Thymus (tissue), 11 donors: ENCODE measurements around the gene KCNIP1. TPM values are rescaled to one million over a fixed set of nuclear protein-coding genes. Genes with fewer than 3 reads are reported as not detected.

Experiments
- DNase-seq, 9 donors: peaks; one replicate each; pipeline ENCODE4 v3.0.0-alpha.2; 2013; ENCODE audit warnings: low spot score in 9 of 9, low read depth in 6 of 9, missing footprints in 1 of 9
- H3K27ac ChIP-seq, 2 donors: one replicate each; pipeline ENCODE4 v1.5.1; 2013; ENCODE audit warnings: control low read depth in 1 of 2, low read depth in 1 of 2, low read length in 1 of 2, mild to moderate bottlenecking in 1 of 2, moderate library complexity in 1 of 2
- H3K27me3 ChIP-seq, 2 donors: one replicate each; pipeline ENCODE4 v1.5.1; 2013; ENCODE audit warnings: low read length in 1 of 2; ENCODE audit not compliant: control insufficient read depth in 2 of 2, insufficient read depth in 1 of 2
- H3K36me3 ChIP-seq, 2 donors: one replicate each; pipeline ENCODE4 v1.5.1; 2013; ENCODE audit warnings: low read length in 1 of 2, mild to moderate bottlenecking in 1 of 2, moderate library complexity in 1 of 2; ENCODE audit not compliant: control insufficient read depth in 2 of 2, insufficient read depth in 2 of 2
- H3K4me1 ChIP-seq, 2 donors: one replicate each; pipeline ENCODE4 v1.5.1; 2013; ENCODE audit warnings: low read length in 2 of 2; ENCODE audit not compliant: control insufficient read depth in 2 of 2, insufficient read depth in 2 of 2
- H3K4me3 ChIP-seq, 2 donors: one replicate each; pipeline ENCODE4 v1.5.1; 2013; ENCODE audit warnings: low read length in 2 of 2, control low read depth in 1 of 2, mild to moderate bottlenecking in 1 of 2
- H3K9me3 ChIP-seq, 2 donors: one replicate each; pipeline ENCODE4 v1.5.1; 2013; ENCODE audit warnings: low read length in 1 of 2, mild to moderate bottlenecking in 1 of 2; ENCODE audit not compliant: control insufficient read depth in 2 of 2, insufficient read depth in 1 of 2
- WGBS: extraction: QIAGEN DNeasy Blood & Tissue Kit; methylation state at CpG from one replicate; pipeline ENCODE4 v1.1.7; 2013; 5-methylcytosine and 5-hydroxymethylcytosine counted together
- polyA plus RNA-seq: library from polyadenylated mRNA; stranded (reverse); fragments of 200-250 nt; gene quantifications from one replicate; pipeline ENCODE4 v1.2.3, GENCODE V29; 2013
- total RNA-seq: library from RNA; stranded (reverse); fragments of 120-200 nt; gene quantifications from one replicate; pipeline ENCODE4 v1.2.4, GENCODE V29; 2013
- donor health status: healthy.

The KCNIP1 gene
- total and polyA plus RNA-seq, 2 donors: 0.09 to 0.23 TPM

- H3K27ac ChIP-seq: no peak overlapping the region
- DNase-seq: no peak
- peaks cover 0 to 4% of the 10 kb centered on the region in 2 donors for H3K27me3 ChIP-seq
- no peak overlapping the region for H3K4me3 ChIP-seq
- WGBS: 95% methylated on average over 7 of the region's 7 CpGs
- H3K36me3 ChIP-seq: no peaks in the 10 kb centered on the region
- H3K9me3 ChIP-seq: no peaks in the 10 kb centered on the region
- no peaks in the 10 kb centered on the region for H3K4me1 ChIP-seq
Observed at GRCh38 chr5:170560938-170561337, 57.1 kb downstream of the KCNIP1 start.

GRCh38 chr5:170562166-170562874 is 58.5 kb downstream of the KCNIP1 start:
- Histone ChIP-seq H3K9me3 (no peaks in the 10 kb centered on the region), H3K27ac (no peak overlapping the region), H3K36me3 (no peaks in the 10 kb centered on the region), H3K4me1 (no peaks in the 10 kb centered on the region), H3K4me3 (no peak overlapping the region), H3K27me3 (peaks cover 0 to 4% of the 10 kb centered on the region in 2 donors)
- no peak for DNase-seq
- 86% methylated on average over 6 of the region's 6 CpGs for WGBS

DNA sequence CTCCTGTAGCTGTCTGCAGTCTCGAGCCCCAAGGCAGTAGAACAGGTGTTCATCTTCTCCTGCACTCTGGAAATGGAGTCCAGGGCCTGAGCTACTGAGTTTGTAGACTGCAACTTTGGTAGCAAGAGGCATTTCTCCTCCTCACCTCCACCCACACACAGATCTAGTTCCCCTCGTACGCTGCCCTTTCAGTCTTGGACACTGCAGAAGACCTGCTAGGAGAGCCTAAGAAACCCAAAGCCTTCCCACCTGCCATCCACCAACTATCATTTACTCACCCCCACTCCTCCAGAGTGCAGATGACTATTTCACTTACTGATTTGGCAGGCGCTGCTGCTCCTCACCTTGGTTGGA is 59.0 kb downstream of the KCNIP1 start:
- H3K4me1 ChIP-seq: no peaks in the 10 kb centered on the region
- no peaks in the 10 kb centered on the region for H3K36me3 ChIP-seq
- no peak for DNase-seq
- H3K9me3 ChIP-seq: no peaks in the 10 kb centered on the region
- H3K27ac ChIP-seq: no peak overlapping the region
- WGBS: 92% methylated on average over 4 of the region's 4 CpGs
- H3K4me3 ChIP-seq: no peak overlapping the region
- H3K27me3 ChIP-seq: peaks cover 0 to 4% of the 10 kb centered on the region in 2 donors

DNA sequence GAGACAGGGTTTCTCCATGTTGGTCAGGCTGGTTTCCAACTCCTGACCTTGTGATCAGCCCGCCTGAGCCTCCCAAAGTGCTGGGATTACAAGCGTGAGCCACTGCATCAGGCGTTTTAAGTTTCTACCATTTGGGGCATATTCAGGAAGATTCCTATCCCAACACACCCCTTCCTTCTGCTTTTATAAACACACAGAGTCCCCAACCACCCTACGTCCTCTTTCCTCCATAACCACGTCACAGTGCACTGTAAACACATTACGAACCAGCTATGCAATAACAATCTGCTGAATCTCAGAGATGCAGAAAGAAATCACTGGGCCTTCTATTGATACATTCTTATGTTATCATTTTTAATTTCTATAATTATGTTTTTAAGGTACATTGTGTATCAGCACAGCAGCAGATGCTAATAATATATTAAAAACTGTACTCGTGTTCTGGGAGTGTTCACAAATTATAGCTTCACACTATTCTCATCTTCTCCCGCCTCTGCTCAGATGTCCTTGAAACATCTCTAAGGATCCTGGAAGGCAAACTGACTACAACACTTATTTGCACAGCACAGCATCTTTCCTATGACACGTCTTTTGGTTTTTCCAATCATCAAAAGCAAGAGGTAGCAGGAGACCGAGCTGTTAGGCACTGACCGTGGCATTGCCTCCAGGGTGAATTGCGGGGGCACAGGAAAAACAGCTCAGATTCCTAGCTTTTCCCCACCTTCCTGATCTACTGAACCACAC is 60.2 kb downstream of the KCNIP1 start:
- Histone ChIP-seq H3K27ac (no peak overlapping the region), H3K27me3 (peaks cover 0 to 4% of the 10 kb centered on the region in 2 donors), H3K36me3 (no peaks in the 10 kb centered on the region), H3K9me3 (no peaks in the 10 kb centered on the region), H3K4me3 (no peak overlapping the region), H3K4me1 (no peaks in the 10 kb centered on the region)
- 66% methylated on average over 12 of the region's 12 CpGs for WGBS
- no peak for DNase-seq

DNA sequence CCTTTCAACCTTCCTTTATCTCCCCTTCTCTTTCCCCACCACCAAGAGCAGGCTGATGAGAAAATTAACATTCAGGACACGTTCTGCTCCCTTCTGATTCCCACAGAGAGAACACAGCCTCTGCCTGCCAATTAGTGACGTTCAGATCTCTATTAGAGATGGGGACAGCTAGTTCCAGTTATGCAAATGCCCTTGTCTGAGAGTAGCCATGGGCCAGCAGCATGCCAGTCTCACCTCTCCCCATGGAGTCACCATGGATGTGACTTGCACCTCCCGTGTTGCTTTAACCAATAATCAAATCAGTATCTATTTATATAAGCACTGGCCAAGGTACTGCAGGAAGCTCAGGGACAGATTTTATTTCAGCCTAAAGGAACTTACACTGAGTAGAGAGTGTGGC is 61.3 kb downstream of the KCNIP1 start:
- WGBS: 78% methylated on average over 3 of the region's 3 CpGs

GRCh38 chr5:170569101-170569500 is 65.3 kb downstream of the KCNIP1 start:
- H3K4me1 ChIP-seq: peaks cover 0 to 3% of the 10 kb centered on the region in 2 donors
- no peak overlapping the region for H3K27ac ChIP-seq
- H3K27me3 ChIP-seq: peaks cover 0 to 30% of the 10 kb centered on the region in 2 donors
- no peak overlapping the region for H3K4me3 ChIP-seq
- H3K36me3 ChIP-seq: no peaks in the 10 kb centered on the region
- DNase-seq: no peak
- WGBS: 96% methylated on average over 5 of the region's 5 CpGs
- no peaks in the 10 kb centered on the region for H3K9me3 ChIP-seq

More for the DNA sequence above, 61.3 kb downstream of the KCNIP1 start:
- Histone ChIP-seq H3K9me3 (no peaks in the 10 kb centered on the region), H3K27me3 (peaks cover 0 to 7% of the 10 kb centered on the region in 2 donors), H3K4me3 (no peak overlapping the region), H3K4me1 (no peaks in the 10 kb centered on the region), H3K36me3 (no peaks in the 10 kb centered on the region), H3K27ac (no peak overlapping the region)
- no peak for DNase-seq

- DNase-seq: no peak
- H3K4me3 ChIP-seq: no peak overlapping the region
- peaks cover 0 to 3% of the 10 kb centered on the region in 2 donors for H3K4me1 ChIP-seq
- H3K27me3 ChIP-seq: peaks cover 0 to 28% of the 10 kb centered on the region in 2 donors
- H3K36me3 ChIP-seq: no peaks in the 10 kb centered on the region
- WGBS: 86% methylated on average over 8 of the region's 8 CpGs
- no peak overlapping the region for H3K27ac ChIP-seq
- no peaks in the 10 kb centered on the region for H3K9me3 ChIP-seq
Observed at GRCh38 chr5:170570476-170570875, 66.7 kb downstream of the KCNIP1 start.

- 93% methylated on average over 5 of the region's 5 CpGs for WGBS
- H3K9me3 ChIP-seq: no peaks in the 10 kb centered on the region
- H3K4me1 ChIP-seq: peaks cover 0 to 3% of the 10 kb centered on the region in 2 donors
- no peak overlapping the region for H3K4me3 ChIP-seq
- DNase-seq: no peak
- H3K36me3 ChIP-seq: no peaks in the 10 kb centered on the region
- peaks cover 0 to 28% of the 10 kb centered on the region in 2 donors for H3K27me3 ChIP-seq
- no peak overlapping the region for H3K27ac ChIP-seq
Observed at GRCh38 chr5:170571281-170571731, 67.5 kb downstream of the KCNIP1 start.
